Measurements from ENCODE around the gene PACSIN2.

DNA sequence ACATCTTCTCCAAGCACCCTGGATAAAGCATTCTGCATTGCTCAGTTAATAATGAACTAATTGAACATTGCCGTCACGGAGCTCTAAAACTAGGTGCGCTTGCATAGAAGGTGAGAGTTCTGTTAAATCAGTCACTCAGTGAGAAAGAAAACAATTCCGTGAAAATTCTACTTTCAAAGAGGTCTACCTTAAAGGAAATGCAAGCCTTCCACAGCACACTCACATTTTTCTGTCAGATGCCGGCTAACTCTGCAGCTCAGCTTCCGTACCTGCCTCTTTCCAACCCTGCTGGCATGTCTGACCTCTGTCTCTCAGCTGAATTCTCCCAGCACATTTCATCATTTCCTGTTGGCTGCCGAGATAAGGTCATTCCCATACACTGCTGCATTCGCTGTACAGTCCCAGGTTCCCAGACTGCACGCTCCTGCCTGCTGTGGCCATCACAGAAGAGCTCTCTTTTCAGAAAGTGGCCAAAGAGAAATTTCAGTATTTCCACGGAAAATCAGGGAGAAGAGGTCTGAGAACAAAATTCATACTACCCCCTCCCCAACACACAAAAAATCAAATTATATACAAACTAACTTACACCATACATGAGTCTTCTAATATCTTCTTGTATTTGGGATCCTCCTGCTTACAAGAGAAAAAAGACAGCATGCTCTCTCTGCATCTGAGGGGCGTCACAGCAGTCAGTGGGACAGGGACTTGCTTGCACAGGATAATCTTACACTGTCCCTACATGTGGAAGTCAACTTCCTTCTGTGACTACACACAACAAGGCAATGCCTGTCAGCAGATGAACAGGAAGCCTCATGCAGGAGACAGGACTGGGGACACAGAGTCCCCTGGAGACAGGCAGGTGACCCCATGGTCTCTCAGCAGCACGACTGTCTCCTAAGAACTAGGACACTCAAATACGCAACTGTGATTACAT lies 55.1 kb downstream of the PACSIN2 start:
- TF ChIP-seq, protein P1, sequence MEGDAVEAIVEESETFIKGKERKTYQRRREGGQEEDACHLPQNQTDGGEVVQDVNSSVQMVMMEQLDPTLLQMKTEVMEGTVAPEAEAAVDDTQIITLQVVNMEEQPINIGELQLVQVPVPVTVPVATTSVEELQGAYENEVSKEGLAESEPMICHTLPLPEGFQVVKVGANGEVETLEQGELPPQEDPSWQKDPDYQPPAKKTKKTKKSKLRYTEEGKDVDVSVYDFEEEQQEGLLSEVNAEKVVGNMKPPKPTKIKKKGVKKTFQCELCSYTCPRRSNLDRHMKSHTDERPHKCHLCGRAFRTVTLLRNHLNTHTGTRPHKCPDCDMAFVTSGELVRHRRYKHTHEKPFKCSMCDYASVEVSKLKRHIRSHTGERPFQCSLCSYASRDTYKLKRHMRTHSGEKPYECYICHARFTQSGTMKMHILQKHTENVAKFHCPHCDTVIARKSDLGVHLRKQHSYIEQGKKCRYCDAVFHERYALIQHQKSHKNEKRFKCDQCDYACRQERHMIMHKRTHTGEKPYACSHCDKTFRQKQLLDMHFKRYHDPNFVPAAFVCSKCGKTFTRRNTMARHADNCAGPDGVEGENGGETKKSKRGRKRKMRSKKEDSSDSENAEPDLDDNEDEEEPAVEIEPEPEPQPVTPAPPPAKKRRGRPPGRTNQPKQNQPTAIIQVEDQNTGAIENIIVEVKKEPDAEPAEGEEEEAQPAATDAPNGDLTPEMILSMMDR (IDR thresholded peaks at IDR 0.05), result no peak
- TF ChIP-seq ZFX (IDR thresholded peaks at IDR 0.05; ENCODE audit: borderline replicate concordance), result no peak
